NOMO-1 treated with DMSO at 0.1 percent for 48 hours (cell line): ENCODE measurements around the gene BAG1.

Source experiments
- DNase-seq: peaks from one replicate; lab custom pipeline; 2025; ENCODE audit not compliant: unreplicated experiment; lab: John Stamatoyannopoulos, UW

BAG1 gene

GRCh38 chr9:33264473-33265177 is at the start of gene BAG1, which contains the start of gene CHMP5:
TSS of gene BAG1 (minus strand) at chr9:33264708.
TSS of gene CHMP5 (plus strand) at chr9:33265049. CDS start at chr9:33265079, 30 bp downstream.
- peak; percentile 100 for DNase-seq

- DNase-seq, result no peak
Measured at GRCh38 chr9:33311953-33312352, 47.4 kb upstream of the BAG1 start.

GRCh38 chr9:33310748-33311147 is 46.2 kb upstream of the BAG1 start:
- DNase-seq, result no peak

- no peak for DNase-seq
Measured at GRCh38 chr9:33309903-33310302, 45.4 kb upstream of the BAG1 start.

GRCh38 chr9:33307067-33307466 is 42.6 kb upstream of the BAG1 start:
- DNase-seq, result no peak

GRCh38 chr9:33306037-33306436 is 41.5 kb upstream of the BAG1 start:
- DNase-seq, result no peak

GRCh38 chr9:33304362-33304761 is 39.9 kb upstream of the BAG1 start:
- peak; percentile 58 for DNase-seq

- no peak for DNase-seq
Measured at GRCh38 chr9:33300546-33300945, 36.0 kb upstream of the BAG1 start.

- DNase-seq, result peak; percentile 97
Measured at GRCh38 chr9:33297432-33297831, 32.9 kb upstream of the BAG1 start.

GRCh38 chr9:33295571-33295970 is 31.1 kb upstream of the BAG1 start:
- no peak for DNase-seq

- no peak for DNase-seq
Measured at GRCh38 chr9:33294670-33295432, 30.3 kb upstream of the BAG1 start.

GRCh38 chr9:33293782-33294181 is 29.3 kb upstream of the BAG1 start:
- DNase-seq, result no peak

GRCh38 chr9:33291901-33292300 is 27.4 kb upstream of the BAG1 start:
- no peak for DNase-seq

GRCh38 chr9:33291031-33291397 is 26.5 kb upstream of the BAG1 start:
- no peak for DNase-seq

GRCh38 chr9:33290247-33291030 is 25.9 kb upstream of the BAG1 start, which contains the start of gene NFX1:
TSS of gene NFX1 (plus strand) at chr9:33290516. CDS start at chr9:33290573, 57 bp downstream.
- DNase-seq, result peak; percentile 100

- no peak for DNase-seq
Measured at GRCh38 chr9:33289936-33290246, 25.4 kb upstream of the BAG1 start.

- DNase-seq, result no peak
Measured at GRCh38 chr9:33289496-33289895, 25.0 kb upstream of the BAG1 start.

GRCh38 chr9:33288828-33289483 is 24.4 kb upstream of the BAG1 start:
- no peak for DNase-seq

GRCh38 chr9:33288235-33288634 is 23.7 kb upstream of the BAG1 start:
- no peak for DNase-seq

GRCh38 chr9:33287087-33287490 is 22.6 kb upstream of the BAG1 start:
- peak; percentile 93 for DNase-seq

- no peak for DNase-seq
Measured at GRCh38 chr9:33285502-33285901, 21.0 kb upstream of the BAG1 start.
